ENCODE measurements around the gene EML4. TPM values are rescaled to one million over a fixed set of nuclear protein-coding genes. Genes with fewer than 3 reads are reported as not detected.

The EML4 gene
- total and polyA plus RNA-seq, 9 donors: 11.6 to 46.5 (median 31.5) TPM

- Histone ChIP-seq H3K9me3 (no peaks in the 10 kb centered on the region), H3K27me3 (no peaks in the 10 kb centered on the region), H3K36me3 (no peaks in the 10 kb centered on the region), H3K4me1 (ENCODE audit: insufficient read depth) (peaks cover 4% of the 10 kb centered on the region), H3K4me3 (no peak overlapping the region), H3K27ac (no peak overlapping the region)
- no peak for DNase-seq
- TF ChIP-seq CTCF (IDR thresholded peaks at IDR 0.05): no peak
- TF ChIP-seq EP300 (IDR thresholded peaks at IDR 0.05): no peak
- WGBS, 3 donors: 32 to 63% (median 34%) methylated on average over 3 of the region's 3 CpGs
- intact Hi-C loops (cut with DNase I): no loop called here
Measured at GRCh38 chr2:42187886-42188285, 18.7 kb downstream of the EML4 start.

- intact Hi-C loops (cut with DNase I): no loop called here
- TF ChIP-seq CTCF (IDR thresholded peaks at IDR 0.05) (no peak), POLR2A (IDR thresholded peaks at IDR 0.05) (no peak), EP300 (IDR thresholded peaks at IDR 0.05) (no peak)
- Histone ChIP-seq H3K36me3 (no peaks in the 10 kb centered on the region), H3K9me3 (no peaks in the 10 kb centered on the region), H3K4me1 (ENCODE audit: insufficient read depth) (peaks cover 9% of the 10 kb centered on the region), H3K4me3 (no peak overlapping the region), H3K27ac (no peak overlapping the region), H3K27me3 (no peaks in the 10 kb centered on the region)
- DNase-seq: no peak
- 93 to 95% (median 95%) methylated on average over 2 of the region's 2 CpGs for WGBS, 3 donors
Measured at GRCh38 chr2:42189235-42189566, 20.0 kb downstream of the EML4 start.

- peaks cover 12% of the 10 kb centered on the region for H3K4me1 ChIP-seq (ENCODE audit: insufficient read depth)
- no peak for DNase-seq
- H3K9me3 ChIP-seq: no peaks in the 10 kb centered on the region
- no peaks in the 10 kb centered on the region for H3K36me3 ChIP-seq
- H3K4me3 ChIP-seq: no peak overlapping the region
- WGBS, 3 donors: 83 to 90% (median 84%) methylated on average over 2 of the region's 2 CpGs
- no peak for TF ChIP-seq EP300 (IDR thresholded peaks at IDR 0.05)
- no peak for TF ChIP-seq POLR2A (IDR thresholded peaks at IDR 0.05)
- no peak for TF ChIP-seq CTCF (IDR thresholded peaks at IDR 0.05)
- no peak overlapping the region for H3K27ac ChIP-seq
- H3K27me3 ChIP-seq: no peaks in the 10 kb centered on the region
- intact Hi-C loops (cut with DNase I): loop anchor here in 1 of 4 donors (10.0 kb wide), 1 partner anchor 95 kb away; no protein-coding TSS in a partner anchor
Measured at GRCh38 chr2:42190191-42190590, 21.0 kb downstream of the EML4 start.

- WGBS, 3 donors: 88 to 92% (median 88%) methylated on average over 10 of the region's 10 CpGs
- Histone ChIP-seq H3K27me3 (no peaks in the 10 kb centered on the region), H3K9me3 (no peaks in the 10 kb centered on the region), H3K4me3 (no peak overlapping the region), H3K27ac (no peak overlapping the region), H3K4me1 (ENCODE audit: insufficient read depth) (peaks cover 12% of the 10 kb centered on the region), H3K36me3 (no peaks in the 10 kb centered on the region)
- no peak for DNase-seq
- TF ChIP-seq POLR2A (IDR thresholded peaks at IDR 0.05) (no peak), EP300 (IDR thresholded peaks at IDR 0.05) (no peak), CTCF (IDR thresholded peaks at IDR 0.05) (no peak)
- intact Hi-C loops (cut with DNase I): loop anchor here in 1 of 4 donors (10.0 kb wide), 1 partner anchor 97 kb away; no protein-coding TSS in a partner anchor
Measured at GRCh38 chr2:42191285-42192009, 22.3 kb downstream of the EML4 start.

Measured in ovary (tissue), 9 donors.